Kasumi-1 (cell line): ENCODE measurements around the gene PDE6D.

Experiments used
- DNase-seq, 2 experiments: peaks; one replicate each; lab custom pipeline; 2025; lab: John Stamatoyannopoulos, UW

PDE6D gene

DNA sequence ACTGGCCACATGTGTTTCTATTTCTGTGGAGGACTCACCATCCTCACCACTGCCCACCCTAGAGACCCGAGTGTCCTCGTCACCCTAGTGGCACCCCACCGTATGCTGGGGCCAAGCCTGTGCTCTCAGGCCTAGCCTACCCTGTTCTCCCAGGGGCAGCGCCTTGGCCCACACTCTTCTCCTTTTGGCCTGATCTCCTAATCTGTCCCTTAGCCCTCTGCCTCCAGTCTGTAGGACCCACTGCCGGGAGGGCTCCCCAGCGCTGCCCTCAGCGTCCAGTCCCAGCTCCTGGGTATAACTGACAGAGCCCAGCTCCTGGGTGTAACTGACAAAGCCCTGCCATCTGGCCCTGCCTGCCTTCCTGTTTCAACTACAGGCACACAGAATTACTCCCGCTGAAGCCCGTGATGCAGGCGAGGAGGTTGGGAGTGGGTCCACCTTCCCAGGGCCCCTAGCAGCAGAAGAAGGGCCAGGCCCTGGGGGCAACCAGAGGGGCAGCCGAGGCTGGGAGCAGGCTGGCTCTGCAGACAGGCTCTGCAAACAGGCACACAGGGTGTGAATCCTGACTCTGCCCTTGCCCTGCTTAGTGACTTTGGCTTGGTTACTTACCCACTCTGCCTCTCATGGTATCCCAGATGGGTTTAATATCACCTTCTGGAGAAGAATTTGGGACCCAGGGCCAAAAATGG is 98.3 kb downstream of the PDE6D start:
- no peak for DNase-seq
